GM23338 (cell line): ENCODE data around the gene STAM. TPM values are rescaled to one million over a fixed set of nuclear protein-coding genes. Genes with fewer than 3 reads are reported as not detected.

ENCODE experiments used
- ATAC-seq: fragments of 200-7000 bp; cut with Tn5 transposase; 3 replicates; pipeline ENCODE4 v1.9.1; 2020
- DNase-seq: peaks from one replicate; pipeline ENCODE4 v3.0.0-alpha.2; 2015; ENCODE audit warnings: low spot score
- H2AFZ ChIP-seq: fragments of 200-600 bp; sonication (generic); 2 replicates; pipeline ENCODE4 v1.8.0; 2016; ENCODE audit warnings: antibody characterized with exemption, mild to moderate bottlenecking, moderate library complexity
- H3F3A ChIP-seq: fragments of 200-600 bp; sonication (generic); replicated peaks from 2 replicates; pipeline ENCODE4 v1.8.0; 2017; ENCODE audit warnings: antibody characterized with exemption, mixed run types, low read depth
- H3K27ac ChIP-seq: fragments of 200-600 bp; sonication (generic); 2 replicates; pipeline ENCODE4 v1.6.1; 2016; ENCODE audit warnings: low read depth
- H3K27me3 ChIP-seq: fragments of 200-600 bp; sonication (generic); 2 replicates; pipeline ENCODE4 v1.8.0; 2016; ENCODE audit warnings: mild to moderate bottlenecking, mixed run types, moderate library complexity; ENCODE audit not compliant: insufficient read depth
- H3K36me3 ChIP-seq: fragments of 200-600 bp; sonication (generic); 2 replicates; pipeline ENCODE4 v1.8.0; 2016; ENCODE audit warnings: mild to moderate bottlenecking; ENCODE audit not compliant: insufficient read depth
- H3K4me1 ChIP-seq: fragments of 200-600 bp; sonication (generic); 2 replicates; pipeline ENCODE4 v1.8.0; 2016; ENCODE audit warnings: mild to moderate bottlenecking, moderate library complexity; ENCODE audit not compliant: insufficient read depth
- H3K4me2 ChIP-seq: fragments of 200-600 bp; sonication (generic); 2 replicates; pipeline ENCODE4 v1.7.1; 2017; ENCODE audit warnings: mixed run types
- H3K4me3 ChIP-seq: fragments of 200-600 bp; sonication (generic); 2 replicates; pipeline ENCODE4 v1.6.1; 2016; ENCODE audit warnings: mixed run types
- H3K79me2 ChIP-seq: fragments of 200-600 bp; sonication (generic); replicated peaks from 2 replicates; pipeline ENCODE4 v1.8.0; 2017; ENCODE audit warnings: mild to moderate bottlenecking; ENCODE audit not compliant: insufficient read depth
- H3K9me2 ChIP-seq: fragments of 200-600 bp; sonication (generic); 2 replicates; pipeline ENCODE4 v1.8.0; 2017; ENCODE audit not compliant: insufficient read depth
- H4K20me1 ChIP-seq: fragments of 200-600 bp; sonication (generic); replicated peaks from 2 replicates; pipeline ENCODE4 v1.8.0; 2017; ENCODE audit warnings: mild to moderate bottlenecking; ENCODE audit not compliant: insufficient read depth
- H3K27ac Mint-ChIP-seq: 2 replicates; pipeline ENCODE4 v1.8.0; 2020; ENCODE audit warnings: inconsistent platforms, mild to moderate bottlenecking, moderate library complexity, mixed read lengths
- H3K27me3 Mint-ChIP-seq: 3 replicates; pipeline ENCODE4 v1.8.0; 2022; ENCODE audit warnings: low read depth, mild to moderate bottlenecking, moderate library complexity, mixed read lengths, inconsistent platforms; ENCODE audit not compliant: insufficient read depth, poor library complexity
- H3K36me3 Mint-ChIP-seq: 3 replicates; pipeline ENCODE4 v1.8.0; 2021; ENCODE audit warnings: low read depth, mild to moderate bottlenecking, inconsistent platforms, moderate library complexity, mixed read lengths
- H3K4me1 Mint-ChIP-seq: 3 replicates; pipeline ENCODE4 v1.8.0; 2020; ENCODE audit warnings: mild to moderate bottlenecking, inconsistent platforms, mixed read lengths
- H3K4me3 Mint-ChIP-seq: 3 replicates; pipeline ENCODE4 v1.8.0; 2021; ENCODE audit warnings: moderate library complexity, mild to moderate bottlenecking, inconsistent platforms, mixed read lengths
- H3K9me3 Mint-ChIP-seq: 3 replicates; pipeline ENCODE4 v1.8.0; 2020; ENCODE audit warnings: moderate library complexity, mild to moderate bottlenecking, inconsistent platforms, mixed read lengths
- ETS1 ChIP-seq: IDR thresholded peaks from 2 replicates; pipeline ENCODE4 v1.6.1; 2016; ENCODE audit warnings: antibody characterized with exemption
- NANOG ChIP-seq: IDR thresholded peaks from 2 replicates; pipeline ENCODE4 v1.6.1; 2016; ENCODE audit warnings: antibody characterized with exemption, borderline replicate concordance
- REST ChIP-seq: IDR thresholded peaks from one replicate; pipeline ENCODE4 v1.6.1; 2018; ENCODE audit warnings: antibody characterized with exemption; ENCODE audit not compliant: unreplicated experiment
- STAT1 ChIP-seq: IDR thresholded peaks from one replicate; pipeline ENCODE4 v1.6.1; 2016; ENCODE audit warnings: antibody characterized with exemption; ENCODE audit not compliant: unreplicated experiment
- ZNF331 ChIP-seq: fragments of 250-450 bp; sonication (Bioruptor Pico); IDR thresholded peaks from 2 replicates; pipeline ENCODE4 v1.5.0; 2020; ENCODE audit warnings: low read depth, mild to moderate bottlenecking, moderate library complexity
- ZNF462 ChIP-seq: fragments of 250-450 bp; sonication (Bioruptor Pico); IDR thresholded peaks from 2 replicates; pipeline ENCODE4 v1.5.0; 2020; ENCODE audit warnings: mild to moderate bottlenecking, moderate library complexity
- polyA plus RNA-seq: library from polyadenylated mRNA; unstranded; fragments of >200 nt; fragmentation: Nextera tagmentation; extraction: Ambion mirVana; gene quantifications from 2 replicates; pipeline ENCODE4 v1.2.1, GENCODE V29; 2016
- total RNA-seq: library from RNA; depleted of rRNA; stranded (reverse); fragments of >200 nt; shearing (Covaris generic); gene quantifications from 2 replicates; pipeline ENCODE4 v1.2.3, GENCODE V29; 2014

STAM gene
- total and polyA plus RNA-seq, 2 experiments from 2014 or later, result 28.8 to 40.5 TPM

- TF ChIP-seq NANOG, result no peak
- no peak for TF ChIP-seq REST
These were observed 38.0 kb upstream of the STAM start (continued) for GRCh38 chr10:17605936-17606335.

GRCh38 chr10:17606547-17607040, 37.4 kb upstream of the STAM start:
- Histone ChIP-seq H3K4me3 (no peak overlapping the region), H3K27me3 (no peaks in the 10 kb centered on the region), H4K20me1 (no peaks in the 10 kb centered on the region), H2AFZ (no peak overlapping the region), H3K4me2 (no peak overlapping the region), H3K79me2 (peaks cover 11% of the 10 kb centered on the region), H3K36me3 (no peaks in the 10 kb centered on the region), H3K4me1 (peaks cover 3% of the 10 kb centered on the region; the same call in 1 of the 2 replicates), H3F3A (no peaks in the 10 kb centered on the region), H3K27ac (no peak overlapping the region), H3K9me2 (no peaks in the 10 kb centered on the region)
- DNase-seq (no peak), ATAC-seq (no peak)
- Mint-ChIP-seq H3K27me3 (peaks cover 4% of the 10 kb centered on the region), H3K36me3 (no peaks in the 10 kb centered on the region), H3K4me1 (no peaks in the 10 kb centered on the region; the same call in 2 of the 3 replicates), H3K9me3 (no peaks in the 10 kb centered on the region), H3K27ac (no peak overlapping the region), H3K4me3 (no peak overlapping the region)
- TF ChIP-seq ZNF462 (CRISPR knock-in tag) (no peak), STAT1 (no peak), ZNF331 (no peak), ETS1 (no peak), REST (no peak)
